IMR-90 (cell line): ENCODE results near the gene CYS1. TPM values are rescaled to one million over a fixed set of nuclear protein-coding genes. Genes with fewer than 3 reads are reported as not detected.

ENCODE experiments used
- ATAC-seq: fragments of 200-7000 bp; cut with Tn5 transposase; 2 replicates; pipeline ENCODE4 v1.9.1; 2020; ENCODE audit warnings: low read depth, mild to moderate bottlenecking, moderate library complexity
- BruUV-seq: library from RNA; stranded (reverse); fragments of 400-500 nt; replicated peaks from 2 replicates; lab custom pipeline; 2021; lab: Mats Ljungman, UMichigan
- CTCF ChIA-PET: fragments of 300-600 bp; formaldehyde crosslinking; extraction: SDS; loops from one replicate; lab custom pipeline; 2021; ENCODE audit warnings: antibody characterized with exemption; lab: Yijun Ruan, JAX
- POLR2A ChIA-PET: fragments of 300-600 bp; sonication (Branson Sonifier 250); formaldehyde crosslinking; loops from one replicate; lab custom pipeline; 2022; ENCODE audit warnings: antibody characterized with exemption; ENCODE audit not compliant: unreplicated experiment; lab: Charles Lee
- DNase-seq: peaks from one replicate; pipeline ENCODE4 v3.0.0; 2013
- H2AFZ ChIP-seq: replicated peaks from 2 replicates; pipeline ENCODE3; 2013; ENCODE audit warnings: low read length, mild to moderate bottlenecking; ENCODE audit not compliant: poor library complexity
- H2AK5ac ChIP-seq: 2 replicates; pipeline ENCODE4 v1.6.1; 2013; ENCODE audit warnings: low read depth, low read length, inconsistent platforms
- H2AK9ac ChIP-seq: replicated peaks from 2 replicates; pipeline ENCODE3; 2013; ENCODE audit warnings: mild to moderate bottlenecking, low read depth, low read length, moderate library complexity; ENCODE audit not compliant: poor library complexity
- H2BK120ac ChIP-seq: 2 replicates; pipeline ENCODE4 v1.6.1; 2013; ENCODE audit warnings: low read depth, low read length, inconsistent platforms
- H2BK15ac ChIP-seq: 3 replicates; pipeline ENCODE4 v1.6.1; 2013; ENCODE audit warnings: low read depth, low read length, inconsistent platforms
- H2BK20ac ChIP-seq: 2 replicates; pipeline ENCODE4 v1.6.1; 2013; ENCODE audit warnings: low read depth, mild to moderate bottlenecking, inconsistent platforms, low read length, moderate library complexity
- H2BK5ac ChIP-seq: 2 replicates; pipeline ENCODE4 v1.6.1; 2013; ENCODE audit warnings: mild to moderate bottlenecking, low read depth, low read length, inconsistent platforms; ENCODE audit not compliant: poor library complexity, severe bottlenecking
- H3K14ac ChIP-seq: replicated peaks from 2 replicates; pipeline ENCODE4 v1.6.1; 2013; ENCODE audit warnings: low read depth, low read length, inconsistent platforms
- H3K18ac ChIP-seq: 2 replicates; pipeline ENCODE4 v1.6.1; 2013; ENCODE audit warnings: low read depth, low read length, control low read depth
- H3K23ac ChIP-seq: 2 replicates; pipeline ENCODE4 v1.6.1; 2013; ENCODE audit warnings: low read depth, low read length, inconsistent platforms
- H3K27ac ChIP-seq: 2 replicates; pipeline ENCODE4 v1.5.1; 2013; ENCODE audit warnings: mild to moderate bottlenecking, control low read depth, low read length; ENCODE audit not compliant: insufficient read depth
- H3K27me3 ChIP-seq: 2 replicates; pipeline ENCODE4 v1.6.1; 2013; ENCODE audit warnings: low read length; ENCODE audit not compliant: control insufficient read depth, insufficient read depth
- H3K36me3 ChIP-seq: 2 replicates; pipeline ENCODE4 v1.6.1; 2013; ENCODE audit warnings: low read length, mixed read lengths; ENCODE audit not compliant: control insufficient read depth, insufficient read depth
- H3K4ac ChIP-seq: 2 replicates; pipeline ENCODE4 v1.6.1; 2013; ENCODE audit warnings: low read depth, low read length, inconsistent platforms
- H3K4me1 ChIP-seq: 2 replicates; pipeline ENCODE4 v1.6.1; 2013; ENCODE audit warnings: low read length, mixed read lengths; ENCODE audit not compliant: control insufficient read depth, insufficient read depth
- H3K4me2 ChIP-seq: 2 replicates; pipeline ENCODE4 v1.6.1; 2013; ENCODE audit warnings: low read depth, mild to moderate bottlenecking, control low read depth, low read length, moderate library complexity
- H3K4me3 ChIP-seq: 2 replicates; pipeline ENCODE4 v1.5.1; 2013; ENCODE audit warnings: low read depth, mild to moderate bottlenecking, control low read depth, low read length, moderate library complexity; ENCODE audit not compliant: insufficient read depth
- H3K56ac ChIP-seq: 2 replicates; pipeline ENCODE4 v1.6.1; 2013; ENCODE audit warnings: low read length, inconsistent platforms; ENCODE audit not compliant: insufficient read depth; ENCODE audit errors: extremely low read depth
- H3K79me1 ChIP-seq, 2 experiments: 2 replicates each; pipeline ENCODE4 v1.6.1; 2013; ENCODE audit warnings: low read length in 2 of 2, inconsistent platforms in 1 of 2, low read depth in 1 of 2
- H3K9ac ChIP-seq: 2 replicates; pipeline ENCODE4 v1.6.1; 2013; ENCODE audit warnings: low read depth, low read length, control low read depth
- H3K9me1 ChIP-seq: 2 replicates; pipeline ENCODE4 v1.6.1; 2013; ENCODE audit warnings: low read length, inconsistent platforms; ENCODE audit not compliant: insufficient read depth
- H3K9me3 ChIP-seq: 2 replicates; pipeline ENCODE4 v1.6.1; 2013; ENCODE audit warnings: low read length; ENCODE audit not compliant: control insufficient read depth, insufficient read depth
- H4K20me1 ChIP-seq: 2 replicates; pipeline ENCODE4 v1.6.1; 2013; ENCODE audit warnings: low read length, inconsistent platforms; ENCODE audit not compliant: insufficient read depth
- H4K5ac ChIP-seq: 2 replicates; pipeline ENCODE4 v1.6.1; 2013; ENCODE audit warnings: mild to moderate bottlenecking, low read depth, low read length, control low read depth
- H4K8ac ChIP-seq, 2 experiments: 2 replicates each; pipeline ENCODE4 v1.6.1; 2013; ENCODE audit warnings: low read depth in 2 of 2, low read length in 2 of 2, control low read depth in 1 of 2, inconsistent platforms in 1 of 2
- H4K91ac ChIP-seq: 2 replicates; pipeline ENCODE4 v1.6.1; 2013; ENCODE audit warnings: low read depth, low read length, inconsistent platforms; ENCODE audit not compliant: insufficient read depth
- MAZ ChIP-seq: IDR thresholded peaks from 2 replicates; pipeline ENCODE4 v1.6.1; 2012; ENCODE audit warnings: low read depth, mild to moderate bottlenecking, low read length, improper control_type of control experiment, moderate library complexity, borderline replicate concordance
- NFE2L2 ChIP-seq: fragments of 150-350 bp; IDR thresholded peaks from 2 replicates; pipeline ENCODE4 v1.6.1; 2016; ENCODE audit warnings: low read depth, mild to moderate bottlenecking, low read length
- RAD21 ChIP-seq: IDR thresholded peaks from 2 replicates; pipeline ENCODE4 v1.6.1; 2012; ENCODE audit warnings: low read length, improper control_type of control experiment
- SMC3 ChIP-seq: fragments of 150-350 bp; IDR thresholded peaks from 2 replicates; pipeline ENCODE4 v1.6.1; 2016; ENCODE audit warnings: low read depth, mild to moderate bottlenecking, antibody characterized with exemption, low read length, moderate library complexity
- WGBS, 2 experiments: methylation state at CpG; one replicate each; pipeline versions ENCODE4 v1.1.5 to v1.1.7; 2013; ENCODE audit warnings: missing lambda C conversion rate in 2 of 2; ENCODE audit not compliant: insufficient read length in 1 of 2; ENCODE audit errors: extremely low coverage in 2 of 2; 5-methylcytosine and 5-hydroxymethylcytosine counted together
- dilution Hi-C: fragments of 300-500 bp; cut with HindIII; formaldehyde crosslinking; loops from one replicate; pipeline ENCODE4 v1.14.3; 2018; ENCODE audit warnings: low sequenced_read_pairs; ENCODE audit not compliant: unreplicated experiment
- in situ Hi-C: fragments of 300-500 bp; cut with MboI; formaldehyde crosslinking; loops from 3 replicates; pipeline ENCODE4 v1.14.3; 2019; ENCODE audit warnings: low sequenced_read_pairs, inconsistent platforms, mixed read lengths
- intact Hi-C: fragments of 100-400 bp; cut with micrococcal nuclease; formaldehyde crosslinking; loops from 2 replicates; pipeline ENCODE4 v1.10.0; 2022
- polyA plus RNA-seq, 3 experiments: library from polyadenylated mRNA; depleted of rRNA; stranded (reverse); fragments of >200 nt; gene quantifications; 2 replicates each; pipeline ENCODE4 v1.2.3, GENCODE V29; 2012; ENCODE audit warnings: low replicate concordance in 1 of 3
- total RNA-seq: library from RNA; depleted of rRNA; stranded (reverse); fragments of >200 nt; gene quantifications from 2 replicates; pipeline ENCODE4 v1.2.3, GENCODE V29; 2012
- TF ChIP-seq, protein P1 (sequence below): conservative IDR thresholded peaks from 2 replicates; pipeline ENCODE4 v1.5.1; 2012; ENCODE audit warnings: mild to moderate bottlenecking, low read depth, low read length, improper control_type of control experiment

The CYS1 gene
- total and polyA plus RNA-seq, 2 of the 4 experiments (the other 2 are of a cell fraction): under 0.01 to 0.12 TPM

DNA sequence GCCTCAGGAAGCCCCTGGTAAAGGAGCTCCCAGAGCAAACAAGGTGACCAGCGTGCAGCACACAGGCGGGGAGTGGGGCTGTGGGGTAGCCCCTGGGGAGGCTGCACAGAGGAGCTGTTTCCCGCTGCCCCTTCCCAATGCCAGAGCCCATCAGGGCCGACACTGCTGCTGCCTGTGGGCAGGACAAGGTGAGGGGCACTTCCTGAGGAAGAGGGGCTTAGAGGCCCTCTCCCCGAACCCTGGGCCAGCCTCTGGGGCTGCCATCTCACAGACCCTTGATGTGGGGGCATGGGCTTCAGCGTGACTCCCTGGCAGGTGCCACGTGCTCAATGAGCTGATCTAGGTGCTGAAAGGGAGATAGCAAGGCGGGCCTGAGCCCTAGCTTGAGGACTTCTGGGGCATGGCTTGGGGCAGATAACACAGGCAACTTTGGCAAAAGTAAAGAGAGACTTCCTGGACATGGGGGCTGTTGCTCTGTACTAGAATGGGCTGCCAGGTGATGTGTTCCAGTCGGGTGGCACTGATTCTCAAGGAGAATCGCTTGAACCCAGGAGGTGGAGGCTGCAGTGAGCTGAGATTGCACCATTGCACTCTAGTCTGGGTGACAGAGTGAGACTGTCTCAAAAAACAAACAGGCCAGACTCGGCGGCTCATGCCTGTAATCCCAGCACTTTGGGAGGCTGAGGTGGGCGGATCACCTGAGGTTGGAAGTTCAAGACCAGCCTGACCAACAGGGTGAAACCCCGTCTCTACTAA lies 46.8 kb downstream of the CYS1 start:
- intact Hi-C loops: no loop called here
- Histone ChIP-seq H2AK9ac (no peak overlapping the region), H3K36me3 (no peaks in the 10 kb centered on the region), H3K79me1 (no peaks in the 10 kb centered on the region), H3K14ac (no peak overlapping the region), H2BK5ac (no peak overlapping the region), H2BK15ac (no peak overlapping the region), H3K27me3 (no peaks in the 10 kb centered on the region), H3K4me3 (no peak overlapping the region), H2BK20ac (no peak overlapping the region), H3K4me2 (no peak overlapping the region), H2BK120ac (no peak overlapping the region), H3K23ac (no peak overlapping the region), H3K56ac (no peak overlapping the region), H2AK5ac (no peak overlapping the region), H3K27ac (no peak overlapping the region), H4K91ac (no peak overlapping the region), H3K9me3 (no peaks in the 10 kb centered on the region), H4K8ac (no peak overlapping the region), H3K9me1 (peaks cover 4% of the 10 kb centered on the region; the same call in 1 of the 2 replicates), H4K5ac (no peak overlapping the region), H3K9ac (no peak overlapping the region), H3K4ac (no peak overlapping the region), H2AFZ (peak overlapping the region; percentile 49), H4K20me1 (no peaks in the 10 kb centered on the region), H3K18ac (no peak overlapping the region), H3K4me1 (peaks cover 6% of the 10 kb centered on the region; the same call in 1 of the 2 replicates)
- TF ChIP-seq NFE2L2 (no peak), RAD21 (no peak), SMC3 (no peak), MAZ (no peak)
- TF ChIP-seq, protein P1, sequence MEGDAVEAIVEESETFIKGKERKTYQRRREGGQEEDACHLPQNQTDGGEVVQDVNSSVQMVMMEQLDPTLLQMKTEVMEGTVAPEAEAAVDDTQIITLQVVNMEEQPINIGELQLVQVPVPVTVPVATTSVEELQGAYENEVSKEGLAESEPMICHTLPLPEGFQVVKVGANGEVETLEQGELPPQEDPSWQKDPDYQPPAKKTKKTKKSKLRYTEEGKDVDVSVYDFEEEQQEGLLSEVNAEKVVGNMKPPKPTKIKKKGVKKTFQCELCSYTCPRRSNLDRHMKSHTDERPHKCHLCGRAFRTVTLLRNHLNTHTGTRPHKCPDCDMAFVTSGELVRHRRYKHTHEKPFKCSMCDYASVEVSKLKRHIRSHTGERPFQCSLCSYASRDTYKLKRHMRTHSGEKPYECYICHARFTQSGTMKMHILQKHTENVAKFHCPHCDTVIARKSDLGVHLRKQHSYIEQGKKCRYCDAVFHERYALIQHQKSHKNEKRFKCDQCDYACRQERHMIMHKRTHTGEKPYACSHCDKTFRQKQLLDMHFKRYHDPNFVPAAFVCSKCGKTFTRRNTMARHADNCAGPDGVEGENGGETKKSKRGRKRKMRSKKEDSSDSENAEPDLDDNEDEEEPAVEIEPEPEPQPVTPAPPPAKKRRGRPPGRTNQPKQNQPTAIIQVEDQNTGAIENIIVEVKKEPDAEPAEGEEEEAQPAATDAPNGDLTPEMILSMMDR: no peak
- dilution Hi-C loops: no loop called here
- ChIA-PET CTCF (no interaction called here), POLR2A (interaction anchor here (0.5 kb wide), 1 partner anchor 8 kb away, joined by 8 read pairs; no protein-coding TSS in a partner anchor)
- ATAC-seq: no peak
- DNase-seq: no peak
- no TSS peak for BruUV-seq
- 77% methylated on average over 6 of the region's 14 CpGs; no CpG with 5 or more reads in 1 of the 2 experiments for whole genome bisulfite sequencing, 2 experiments
- in situ Hi-C loops: no loop called here
